GM21717 (cell line): ENCODE results near the gene SORT1.

Source experiments
- ATAC-seq: cut with Tn5 transposase; IDR thresholded peaks from one replicate; pipeline ENCODE4 v1.9.1; 2021; ENCODE audit warnings: mild to moderate bottlenecking, moderate library complexity; ENCODE audit not compliant: unreplicated experiment

Gene SORT1

DNA sequence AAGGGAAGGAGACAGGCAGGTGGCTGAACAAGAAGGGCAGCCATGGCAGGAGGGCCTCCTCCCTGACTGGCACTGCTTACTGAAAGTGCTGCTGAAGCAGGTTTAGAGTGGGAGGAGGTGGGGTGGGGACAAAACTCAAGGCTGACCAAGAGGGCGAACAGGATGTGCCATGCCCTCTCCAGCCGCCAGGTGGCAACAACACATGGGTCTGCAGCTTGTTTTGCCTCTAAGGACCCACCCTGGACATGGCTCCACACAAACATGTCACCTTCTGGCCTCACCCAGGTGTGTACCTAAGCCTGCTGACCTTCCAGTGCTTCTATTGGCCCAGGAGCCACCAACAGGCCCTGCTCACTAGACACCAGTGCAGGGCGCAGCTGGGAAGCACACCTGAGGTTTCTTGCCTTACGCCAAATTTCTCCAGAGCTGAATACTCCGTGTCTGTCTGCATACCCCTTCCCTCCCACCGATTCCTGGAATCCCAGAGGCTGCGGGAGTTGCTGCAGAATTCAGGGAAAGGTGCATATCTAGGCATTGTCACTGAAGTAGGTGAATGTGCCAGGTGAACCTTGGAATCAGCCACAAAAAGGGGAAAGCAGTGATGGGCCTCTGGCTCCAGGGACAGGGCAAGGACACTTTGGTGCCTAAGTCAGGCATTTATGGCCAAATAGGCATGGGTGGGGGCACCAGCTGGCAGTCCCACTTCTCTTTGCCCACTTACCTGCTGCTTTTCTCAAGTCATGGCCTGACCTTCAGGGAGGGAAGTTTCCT is 120.1 kb downstream of the SORT1 start:
- ATAC-seq, result peak; percentile 62

DNA sequence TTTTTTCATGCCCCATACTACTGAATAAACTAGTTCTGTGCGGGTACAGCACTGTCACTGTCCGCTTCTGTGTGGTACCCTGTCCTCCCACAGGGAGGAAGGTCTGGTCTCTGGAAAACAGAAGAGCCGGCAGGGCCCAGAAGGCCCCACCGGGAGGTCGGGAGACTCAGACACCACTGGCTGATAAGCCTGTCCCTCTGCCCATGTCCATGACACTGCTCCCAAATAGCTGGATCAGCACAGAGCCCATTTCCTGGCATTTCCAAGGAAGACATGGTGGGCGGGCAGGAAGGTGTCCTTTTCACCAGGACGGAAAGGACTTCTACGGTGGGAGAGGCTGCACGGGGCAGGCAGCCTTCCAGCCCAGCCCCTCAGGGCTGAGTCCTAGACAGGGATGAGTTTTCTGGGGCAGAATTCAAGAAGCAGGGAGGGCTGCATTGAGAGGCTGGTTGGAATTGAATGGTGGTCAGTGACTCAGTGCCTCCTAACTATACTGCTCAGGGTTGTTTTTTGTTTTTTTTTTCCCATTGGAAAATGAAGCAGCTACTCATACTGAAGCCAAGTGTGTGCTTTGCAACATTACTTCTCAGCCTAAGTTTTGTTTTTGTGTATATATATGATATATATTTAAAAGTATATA is 121.9 kb downstream of the SORT1 start:
- no peak for ATAC-seq

DNA sequence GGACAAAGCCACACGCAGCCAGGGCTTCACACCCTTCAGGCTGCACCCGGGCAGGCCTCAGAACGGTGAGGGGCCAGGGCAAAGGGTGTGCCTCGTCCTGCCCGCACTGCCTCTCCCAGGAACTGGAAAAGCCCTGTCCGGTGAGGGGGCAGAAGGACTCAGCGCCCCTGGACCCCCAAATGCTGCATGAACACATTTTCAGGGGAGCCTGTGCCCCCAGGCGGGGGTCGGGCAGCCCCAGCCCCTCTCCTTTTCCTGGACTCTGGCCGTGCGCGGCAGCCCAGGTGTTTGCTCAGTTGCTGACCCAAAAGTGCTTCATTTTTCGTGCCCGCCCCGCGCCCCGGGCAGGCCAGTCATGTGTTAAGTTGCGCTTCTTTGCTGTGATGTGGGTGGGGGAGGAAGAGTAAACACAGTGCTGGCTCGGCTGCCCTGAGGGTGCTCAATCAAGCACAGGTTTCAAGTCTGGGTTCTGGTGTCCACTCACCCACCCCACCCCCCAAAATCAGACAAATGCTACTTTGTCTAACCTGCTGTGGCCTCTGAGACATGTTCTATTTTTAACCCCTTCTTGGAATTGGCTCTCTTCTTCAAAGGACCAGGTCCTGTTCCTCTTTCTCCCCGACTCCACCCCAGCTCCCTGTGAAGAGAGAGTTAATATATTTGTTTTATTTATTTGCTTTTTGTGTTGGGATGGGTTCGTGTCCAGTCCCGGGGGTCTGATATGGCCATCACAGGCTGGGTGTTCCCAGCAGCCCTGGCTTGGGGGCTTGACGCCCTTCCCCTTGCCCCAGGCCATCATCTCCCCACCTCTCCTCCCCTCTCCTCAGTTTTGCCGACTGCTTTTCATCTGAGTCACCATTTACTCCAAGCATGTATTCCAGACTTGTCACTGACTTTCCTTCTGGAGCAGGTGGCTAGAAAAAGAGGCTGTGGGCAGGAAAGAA is 122.9 kb downstream of the SORT1 start:
- no peak for ATAC-seq

DNA sequence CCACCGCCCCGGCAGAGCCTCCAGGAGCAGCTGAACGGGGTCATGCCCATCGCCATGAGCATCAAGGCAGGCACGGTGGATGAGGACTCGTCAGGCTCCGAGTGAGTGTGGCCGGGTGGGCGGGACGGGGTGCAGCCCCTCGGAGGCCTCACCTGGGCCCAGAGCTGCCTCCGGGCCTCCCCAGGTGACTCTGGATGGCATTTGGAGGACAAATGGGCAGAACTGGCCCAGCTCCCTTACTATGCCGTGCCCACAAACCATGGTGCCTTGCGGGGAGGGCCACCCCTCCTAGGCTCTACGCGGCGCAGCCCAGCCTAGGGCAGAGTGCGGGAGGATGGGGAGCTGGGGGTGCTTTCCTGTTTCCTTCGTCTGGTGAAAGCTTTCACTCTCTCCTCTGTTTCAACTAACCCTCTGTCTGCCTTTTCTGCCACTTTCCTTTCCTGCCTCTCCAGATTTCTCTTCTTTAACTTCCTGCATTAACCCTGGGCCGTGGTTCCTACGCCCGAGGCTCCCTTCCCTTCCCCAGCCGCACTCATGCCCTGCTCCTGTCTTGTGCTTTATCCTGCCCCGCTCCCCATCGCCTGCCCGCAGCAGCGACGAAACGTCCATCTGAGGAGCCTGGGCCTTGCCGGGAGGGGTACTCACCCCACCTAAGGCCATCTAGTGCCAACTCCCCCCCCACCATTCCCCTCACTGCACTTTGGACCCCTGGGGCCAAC is 124.0 kb downstream of the SORT1 start:
- no peak for ATAC-seq

DNA sequence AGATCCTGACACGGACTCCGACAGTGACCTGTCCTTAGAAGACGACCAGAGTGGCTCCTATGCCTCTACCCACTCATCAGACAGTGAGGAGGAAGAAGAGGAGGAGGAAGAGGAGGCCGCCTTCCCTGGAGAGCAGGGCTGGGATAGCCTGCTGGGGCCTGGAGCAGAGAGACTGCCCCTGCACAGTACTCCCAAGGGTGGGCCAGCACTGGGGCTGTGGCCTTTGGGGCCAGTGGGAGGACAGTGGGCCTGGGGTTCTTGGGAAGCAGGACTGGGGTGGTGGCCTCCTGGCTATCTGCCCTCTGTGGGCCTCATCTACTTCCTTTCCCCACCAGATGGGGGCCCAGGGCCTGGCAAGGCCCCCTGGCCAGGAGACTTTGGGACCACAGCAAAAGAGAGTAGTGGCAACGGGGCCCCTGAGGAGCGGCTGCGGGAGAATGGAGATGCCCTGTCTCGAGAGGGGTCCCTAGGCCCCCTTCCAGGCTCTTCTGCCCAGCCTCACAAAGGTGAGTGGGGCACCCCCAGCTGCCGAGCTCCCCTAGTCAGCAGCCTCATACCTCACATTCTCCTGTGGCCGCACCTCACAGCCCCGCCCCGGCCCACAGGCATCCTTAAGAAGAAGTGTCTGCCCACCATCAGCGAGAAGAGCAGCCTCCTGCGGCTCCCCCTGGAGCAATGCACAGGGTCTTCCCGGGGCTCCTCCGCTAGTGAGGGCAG is 124.7 kb downstream of the SORT1 start:
- ATAC-seq, result no peak

DNA sequence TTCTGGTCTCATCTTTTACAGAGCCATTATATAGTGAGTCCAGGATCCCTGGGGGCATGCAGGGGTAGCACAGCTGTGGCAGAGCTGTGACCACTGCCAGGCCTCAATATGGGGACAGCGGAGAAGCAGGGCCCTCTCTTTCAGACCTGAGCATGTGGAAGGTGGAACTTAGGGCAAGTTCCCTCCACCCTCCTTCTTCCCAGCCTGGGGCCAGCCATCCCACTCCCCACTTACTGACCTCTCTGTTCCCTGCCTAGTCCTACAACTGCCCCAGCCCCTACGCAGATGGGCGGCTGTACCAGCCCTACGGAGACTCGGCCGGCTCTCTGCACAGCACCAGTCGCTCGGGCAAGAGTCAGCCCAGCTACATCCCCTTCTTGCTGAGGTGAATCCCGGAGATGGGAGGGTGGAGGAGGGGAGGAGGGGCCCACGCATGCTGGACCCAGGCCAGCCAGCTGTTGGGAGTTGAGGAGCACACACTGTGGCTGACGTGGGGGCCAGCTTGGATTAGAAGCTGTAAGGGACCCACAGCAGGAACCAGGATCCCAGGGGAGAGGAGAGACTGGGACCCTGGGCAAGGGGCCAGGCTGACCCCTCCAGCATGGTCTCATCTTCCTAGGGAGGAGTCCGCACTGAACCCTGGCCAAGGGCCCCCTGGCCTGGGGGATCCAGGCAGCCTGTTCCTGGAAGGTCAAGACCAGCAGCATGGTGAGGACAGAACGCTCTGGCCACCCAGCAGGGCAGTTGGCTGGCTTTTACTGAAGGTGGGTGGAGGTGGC is 125.5 kb downstream of the SORT1 start:
- no peak for ATAC-seq

DNA sequence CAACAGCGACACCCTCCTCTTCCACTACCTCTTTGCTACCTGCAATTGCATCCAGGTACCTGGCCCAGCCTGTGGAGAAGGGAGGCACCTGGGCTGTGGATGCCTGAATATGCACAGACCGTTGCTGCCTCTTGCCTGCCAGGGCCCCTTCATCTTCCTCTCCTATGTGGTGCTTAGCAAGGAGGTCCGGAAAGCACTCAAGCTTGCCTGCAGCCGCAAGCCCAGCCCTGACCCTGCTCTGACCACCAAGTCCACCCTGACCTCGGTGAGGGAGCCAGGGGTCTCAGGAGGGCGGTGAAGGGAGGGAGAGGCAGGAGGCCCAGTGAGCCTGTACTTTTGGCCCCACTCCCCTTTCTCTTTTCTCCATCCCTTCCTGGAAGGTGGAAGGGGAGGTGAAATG is 126.3 kb downstream of the SORT1 start:
- ATAC-seq, result no peak

DNA sequence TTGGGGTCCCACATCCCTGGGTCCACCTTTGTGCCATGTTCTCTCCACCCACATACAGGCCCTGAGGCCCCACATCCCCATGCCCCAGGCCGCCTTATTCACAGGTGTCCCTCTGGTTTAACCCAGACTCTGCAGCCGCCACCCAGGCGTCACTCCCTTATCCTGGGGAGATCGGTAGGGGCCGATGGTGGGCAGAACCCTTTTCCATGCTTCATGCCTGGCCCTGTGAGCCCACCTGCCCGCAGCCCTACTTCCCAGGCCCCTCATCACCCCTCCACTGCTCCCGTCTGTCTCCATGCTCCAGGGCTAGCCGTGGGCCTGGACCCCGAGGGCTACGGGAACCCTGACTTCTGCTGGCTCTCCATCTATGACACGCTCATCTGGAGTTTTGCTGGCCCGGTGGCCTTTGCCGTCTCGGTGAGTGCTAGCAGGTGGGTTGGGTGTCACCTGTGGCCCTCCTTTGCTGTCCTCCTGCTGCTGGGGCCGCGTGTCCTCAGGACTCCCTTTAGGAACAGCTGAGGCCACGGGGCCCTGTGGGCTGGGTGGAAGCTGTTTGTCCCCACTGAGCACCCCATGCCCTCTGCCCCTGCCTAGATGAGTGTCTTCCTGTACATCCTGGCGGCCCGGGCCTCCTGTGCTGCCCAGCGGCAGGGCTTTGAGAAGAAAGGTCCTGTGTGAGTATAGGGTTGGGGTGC is 126.9 kb downstream of the SORT1 start:
- no peak for ATAC-seq

DNA sequence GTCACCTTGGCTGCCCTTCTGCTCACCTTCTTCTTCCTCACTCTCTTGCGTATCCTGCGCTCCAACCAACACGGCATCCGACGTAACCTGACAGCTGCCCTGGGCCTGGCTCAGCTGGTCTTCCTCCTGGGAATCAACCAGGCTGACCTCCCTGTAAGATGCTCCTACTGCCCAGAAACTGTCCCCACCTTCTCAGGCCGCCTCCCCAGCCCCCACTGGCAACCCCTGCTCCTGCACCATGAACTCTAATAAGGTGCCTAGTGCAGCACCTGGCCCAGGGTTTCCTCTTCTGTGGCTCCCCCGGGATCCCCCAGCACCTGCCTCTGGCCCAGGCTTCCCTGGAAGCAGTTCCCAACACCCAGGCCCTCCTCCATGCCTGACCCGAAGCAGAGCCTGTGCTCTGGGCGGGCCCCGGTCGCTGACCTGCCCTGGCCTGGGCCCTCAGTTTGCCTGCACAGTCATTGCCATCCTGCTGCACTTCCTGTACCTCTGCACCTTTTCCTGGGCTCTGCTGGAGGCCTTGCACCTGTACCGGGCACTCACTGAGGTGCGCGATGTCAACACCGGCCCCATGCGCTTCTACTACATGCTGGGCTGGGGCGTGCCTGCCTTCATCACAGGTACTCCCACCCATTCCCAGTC is 127.6 kb downstream of the SORT1 start:
- ATAC-seq, result no peak

DNA sequence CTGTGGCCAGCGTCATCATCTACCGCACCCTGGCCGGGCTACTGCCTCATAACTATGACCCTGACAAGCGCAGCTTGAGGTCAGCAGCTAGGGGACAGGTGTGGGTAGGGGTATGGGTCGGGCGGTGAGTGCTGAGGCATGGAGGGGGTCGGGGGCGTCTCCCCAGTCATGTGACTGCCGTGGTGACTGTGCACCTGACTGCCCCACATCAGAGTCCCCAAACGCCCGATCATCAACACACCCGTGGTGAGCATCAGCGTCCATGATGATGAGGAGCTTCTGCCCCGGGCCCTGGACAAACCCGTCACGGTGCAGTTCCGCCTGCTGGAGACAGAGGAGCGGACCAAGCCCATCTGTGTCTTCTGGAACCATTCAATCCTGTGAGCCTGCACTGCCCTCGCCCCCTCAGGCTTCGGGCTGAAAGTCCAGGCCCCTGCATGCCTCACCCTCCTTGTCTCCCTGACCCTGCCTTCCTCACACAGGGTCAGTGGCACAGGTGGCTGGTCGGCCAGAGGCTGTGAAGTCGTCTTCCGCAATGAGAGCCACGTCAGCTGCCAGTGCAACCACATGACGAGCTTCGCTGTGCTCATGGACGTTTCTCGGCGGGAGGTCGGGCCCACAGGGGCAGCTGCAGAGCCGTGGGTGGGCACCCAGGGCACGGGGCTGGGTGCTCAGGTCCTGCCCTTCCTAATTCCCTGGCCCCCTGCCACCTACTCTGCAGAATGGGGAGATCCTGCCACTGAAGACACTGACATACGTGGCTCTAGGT is 128.3 kb downstream of the SORT1 start:
- ATAC-seq, result no peak

DNA sequence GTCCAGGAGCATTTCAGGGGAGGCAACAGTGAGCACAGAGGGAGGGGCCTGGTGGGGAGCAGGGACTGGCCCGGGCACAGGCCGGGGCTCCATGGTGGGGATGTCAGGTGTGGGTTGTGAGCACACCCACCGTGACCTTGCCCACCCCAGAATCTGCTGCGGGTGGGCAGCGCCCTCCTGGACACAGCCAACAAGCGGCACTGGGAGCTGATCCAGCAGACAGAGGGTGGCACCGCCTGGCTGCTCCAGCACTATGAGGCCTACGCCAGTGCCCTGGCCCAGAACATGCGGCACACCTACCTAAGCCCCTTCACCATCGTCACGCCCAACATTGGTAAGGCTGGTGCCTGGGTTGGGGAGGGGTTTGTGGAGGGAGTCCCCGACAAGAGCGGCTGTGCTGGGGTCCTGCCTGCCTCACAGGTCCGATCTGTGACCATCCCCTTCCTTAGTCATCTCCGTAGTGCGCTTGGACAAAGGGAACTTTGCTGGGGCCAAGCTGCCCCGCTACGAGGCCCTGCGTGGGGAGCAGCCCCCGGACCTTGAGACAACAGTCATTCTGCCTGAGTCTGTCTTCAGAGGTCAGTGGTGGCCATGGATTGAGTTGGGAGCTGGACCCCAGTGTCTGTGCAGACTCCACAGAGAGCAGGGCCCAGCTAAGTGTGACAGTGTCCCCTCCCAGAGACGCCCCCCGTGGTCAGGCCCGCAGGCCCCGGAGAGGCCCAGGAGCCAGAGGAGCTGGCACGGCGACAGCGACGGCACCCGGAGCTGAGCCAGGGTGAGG is 129.1 kb downstream of the SORT1 start:
- no peak for ATAC-seq

DNA sequence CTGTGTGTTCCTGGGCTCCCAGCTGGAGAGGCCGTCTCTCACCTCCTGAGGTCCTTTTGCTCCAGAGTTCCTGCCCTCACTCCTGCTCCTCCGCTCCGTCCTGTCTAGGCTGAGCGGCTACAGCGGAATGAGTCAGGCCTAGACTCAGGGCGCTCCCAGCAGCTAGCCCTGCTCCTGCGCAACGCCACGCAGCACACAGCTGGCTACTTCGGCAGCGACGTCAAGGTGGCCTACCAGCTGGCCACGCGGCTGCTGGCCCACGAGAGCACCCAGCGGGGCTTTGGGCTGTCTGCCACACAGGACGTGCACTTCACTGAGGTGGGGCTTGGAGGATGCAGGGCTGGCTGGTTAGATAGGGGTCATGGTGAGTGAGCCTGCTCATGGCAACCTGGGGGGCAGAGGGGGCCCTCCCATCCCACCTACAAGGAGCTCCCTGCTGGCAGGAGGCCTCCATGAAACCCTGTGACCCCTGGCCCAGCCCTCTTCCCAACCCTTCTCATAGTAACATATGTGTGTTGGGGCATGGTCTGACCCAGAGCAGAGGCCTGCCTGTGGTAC is 129.9 kb downstream of the SORT1 start:
- no peak for ATAC-seq

DNA sequence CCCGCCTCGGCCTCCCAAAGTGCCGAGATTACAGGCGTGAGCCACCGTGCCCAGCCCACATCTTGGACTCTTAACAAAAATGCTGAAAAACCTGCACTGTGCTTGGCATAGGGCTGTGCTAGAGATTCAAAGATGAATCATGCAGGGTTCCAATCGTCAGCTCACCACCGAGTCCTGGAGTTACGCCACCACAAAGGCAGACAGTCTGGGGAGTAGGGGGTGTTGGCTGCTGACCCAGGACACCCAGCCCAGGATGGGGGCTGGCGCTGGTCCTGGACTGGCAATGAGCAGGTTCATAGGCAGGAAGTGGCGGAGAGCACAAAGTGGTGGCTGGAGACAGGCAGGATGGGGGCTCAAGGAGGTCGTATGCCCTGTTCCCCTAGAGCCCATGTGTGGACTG is 130.8 kb downstream of the SORT1 start:
- no peak for ATAC-seq

DNA sequence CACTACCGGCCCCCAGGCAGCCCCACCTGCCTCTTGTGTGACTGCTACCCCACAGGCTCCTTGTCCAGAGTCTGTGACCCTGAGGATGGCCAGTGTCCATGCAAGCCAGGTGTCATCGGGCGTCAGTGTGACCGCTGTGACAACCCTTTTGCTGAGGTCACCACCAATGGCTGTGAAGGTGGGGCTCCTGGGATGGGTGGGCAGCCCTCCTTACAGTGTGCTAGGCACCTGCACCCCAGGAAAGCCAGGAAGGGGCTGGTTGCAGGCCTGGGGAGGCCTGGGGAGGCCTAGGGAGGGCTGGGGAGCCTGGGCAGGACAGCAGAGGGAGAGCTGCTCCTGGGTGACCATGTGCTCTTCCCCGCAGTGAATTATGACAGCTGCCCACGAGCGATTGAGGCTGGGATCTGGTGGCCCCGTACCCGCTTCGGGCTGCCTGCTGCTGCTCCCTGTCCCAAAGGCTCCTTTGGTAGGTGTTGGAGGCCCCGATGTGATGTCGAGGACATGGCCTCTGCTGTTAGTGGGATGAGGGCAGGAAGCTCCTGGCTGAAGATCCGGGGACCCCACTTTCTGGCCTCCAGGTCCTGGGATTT is 131.9 kb downstream of the SORT1 start:
- ATAC-seq, result no peak

DNA sequence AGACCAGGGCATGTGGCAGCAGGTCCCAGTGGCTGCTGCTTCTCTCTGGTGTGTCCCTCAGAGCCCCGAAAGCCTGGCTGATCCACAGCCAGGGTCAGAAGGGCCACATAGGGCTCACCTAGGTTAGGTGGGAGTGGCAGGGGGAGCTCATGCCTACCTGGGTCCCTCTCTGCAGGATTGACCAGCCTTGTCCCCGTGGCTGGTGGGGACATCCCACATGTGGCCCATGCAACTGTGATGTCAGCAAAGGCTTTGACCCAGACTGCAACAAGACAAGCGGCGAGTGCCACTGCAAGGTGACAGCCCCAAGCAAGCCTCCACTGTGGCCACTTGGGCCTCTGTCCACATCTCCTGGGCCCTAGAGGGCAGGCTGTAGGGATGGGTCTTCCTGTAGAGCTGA is 132.7 kb downstream of the SORT1 start:
- ATAC-seq, result no peak

DNA sequence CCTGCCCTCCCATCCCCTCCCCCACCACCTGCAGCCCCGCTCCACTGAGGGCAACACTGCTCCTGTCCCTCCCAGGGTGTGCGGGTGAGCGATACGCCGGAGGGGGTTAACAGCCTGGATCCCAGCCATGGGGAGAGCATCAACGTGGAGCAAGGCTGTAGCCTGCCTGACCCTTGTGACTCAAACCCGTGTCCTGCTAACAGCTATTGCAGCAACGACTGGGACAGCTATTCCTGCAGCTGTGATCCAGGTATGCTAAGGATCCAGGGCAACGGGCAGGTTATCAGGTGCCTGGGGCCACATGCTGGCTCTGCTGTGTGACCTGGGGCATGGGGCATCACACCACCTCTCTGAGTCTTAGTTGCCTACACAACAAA is 133.4 kb downstream of the SORT1 start:
- ATAC-seq, result no peak
